Chondrocyte (in vitro differentiated cells): ENCODE results near the gene PHGDH. TPM values are rescaled to one million over a fixed set of nuclear protein-coding genes. Genes with fewer than 3 reads are reported as not detected.

Source experiments
- DNase-seq: peaks from one replicate; pipeline ENCODE4 v3.0.0; 2021; ENCODE audit warnings: mixed read lengths, low spot score
- H3K27ac Mint-ChIP-seq: one replicate; pipeline ENCODE4 v1.8.0; 2021; ENCODE audit warnings: mild to moderate bottlenecking, moderate library complexity, mixed read lengths; ENCODE audit not compliant: unreplicated experiment
- H3K27me3 Mint-ChIP-seq: 2 replicates; pipeline ENCODE4 v1.8.0; 2021; ENCODE audit warnings: low read depth, mixed read lengths
- H3K36me3 Mint-ChIP-seq: 2 replicates; pipeline ENCODE4 v1.8.0; 2021; ENCODE audit warnings: low read depth, mixed read lengths
- H3K4me1 Mint-ChIP-seq: 2 replicates; pipeline ENCODE4 v1.8.0; 2021; ENCODE audit warnings: low read depth, mild to moderate bottlenecking, mixed read lengths
- H3K4me3 Mint-ChIP-seq: one replicate; pipeline ENCODE4 v1.8.0; 2021; ENCODE audit warnings: mild to moderate bottlenecking, moderate library complexity, mixed read lengths; ENCODE audit not compliant: unreplicated experiment
- H3K9me3 Mint-ChIP-seq: 2 replicates; pipeline ENCODE4 v1.8.0; 2021; ENCODE audit warnings: low read depth, mixed read lengths
- total RNA-seq: library from RNA; stranded (reverse); gene quantifications from 3 replicates; pipeline ENCODE4 v1.2.1, GENCODE V29; 2021
- TF ChIP-seq, protein P1 (sequence below): fragments of 200-600 bp; sonication (generic); IDR thresholded peaks from 2 replicates; pipeline ENCODE4 v1.5.0; 2021; ENCODE audit warnings: antibody characterized with exemption, mild to moderate bottlenecking, moderate library complexity

The PHGDH gene
- total RNA-seq, 1 donor from 2014 or later: 300 TPM

DNA sequence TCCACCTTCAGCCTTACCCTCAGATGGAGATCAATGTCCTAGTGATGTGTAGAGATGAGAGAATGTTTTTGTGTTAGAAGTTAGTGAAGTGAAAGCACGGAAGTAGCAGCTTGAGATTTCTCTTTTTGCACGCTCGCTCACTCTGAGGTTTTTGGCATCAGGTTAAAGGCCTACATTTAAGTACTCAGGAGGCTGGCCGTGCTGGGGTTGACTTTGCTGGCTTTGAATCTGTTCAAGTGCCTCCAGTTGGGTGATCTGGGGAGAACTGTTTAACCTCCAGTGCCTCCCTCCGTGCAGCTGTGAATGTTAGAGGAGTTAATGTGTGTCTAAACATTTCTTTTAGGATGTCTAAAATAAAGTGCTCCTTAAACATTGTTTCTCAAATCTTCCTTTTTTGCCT is 13.9 kb downstream of the PHGDH start:
- no peaks in the 10 kb centered on the region for H3K27me3 Mint-ChIP-seq
- TF ChIP-seq, protein P1, sequence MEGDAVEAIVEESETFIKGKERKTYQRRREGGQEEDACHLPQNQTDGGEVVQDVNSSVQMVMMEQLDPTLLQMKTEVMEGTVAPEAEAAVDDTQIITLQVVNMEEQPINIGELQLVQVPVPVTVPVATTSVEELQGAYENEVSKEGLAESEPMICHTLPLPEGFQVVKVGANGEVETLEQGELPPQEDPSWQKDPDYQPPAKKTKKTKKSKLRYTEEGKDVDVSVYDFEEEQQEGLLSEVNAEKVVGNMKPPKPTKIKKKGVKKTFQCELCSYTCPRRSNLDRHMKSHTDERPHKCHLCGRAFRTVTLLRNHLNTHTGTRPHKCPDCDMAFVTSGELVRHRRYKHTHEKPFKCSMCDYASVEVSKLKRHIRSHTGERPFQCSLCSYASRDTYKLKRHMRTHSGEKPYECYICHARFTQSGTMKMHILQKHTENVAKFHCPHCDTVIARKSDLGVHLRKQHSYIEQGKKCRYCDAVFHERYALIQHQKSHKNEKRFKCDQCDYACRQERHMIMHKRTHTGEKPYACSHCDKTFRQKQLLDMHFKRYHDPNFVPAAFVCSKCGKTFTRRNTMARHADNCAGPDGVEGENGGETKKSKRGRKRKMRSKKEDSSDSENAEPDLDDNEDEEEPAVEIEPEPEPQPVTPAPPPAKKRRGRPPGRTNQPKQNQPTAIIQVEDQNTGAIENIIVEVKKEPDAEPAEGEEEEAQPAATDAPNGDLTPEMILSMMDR: no peak
- no peak overlapping the region for H3K27ac Mint-ChIP-seq
- no peak overlapping the region for H3K4me3 Mint-ChIP-seq
- H3K36me3 Mint-ChIP-seq: peaks cover 69% of the 10 kb centered on the region
- no peaks in the 10 kb centered on the region for H3K9me3 Mint-ChIP-seq
- no peak for DNase-seq
- no peaks in the 10 kb centered on the region for H3K4me1 Mint-ChIP-seq

DNA sequence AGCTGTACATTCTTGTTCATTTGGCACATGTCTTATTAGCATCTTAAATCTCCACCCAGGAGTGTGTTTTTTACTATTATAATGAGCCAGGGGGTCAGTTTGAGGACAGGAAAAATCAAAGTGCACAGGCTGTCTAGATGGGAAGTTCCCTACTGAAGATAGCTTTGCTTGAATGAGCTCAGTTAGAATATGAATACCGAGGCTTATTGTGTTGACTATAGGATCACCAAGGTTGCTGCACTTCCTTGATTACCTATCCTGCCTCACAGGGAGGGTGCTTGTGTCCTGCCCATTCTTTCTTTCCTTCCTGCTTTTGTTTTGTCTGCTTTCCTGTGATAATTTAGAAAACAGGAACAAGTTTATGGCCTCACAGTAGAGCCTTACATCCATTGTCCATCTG is 16.3 kb downstream of the PHGDH start:
- TF ChIP-seq, protein P1: no peak
- no peak for DNase-seq
- H3K36me3 Mint-ChIP-seq: peaks cover 66% of the 10 kb centered on the region
- H3K27ac Mint-ChIP-seq: no peak overlapping the region
- no peak overlapping the region for H3K4me3 Mint-ChIP-seq
- H3K9me3 Mint-ChIP-seq: no peaks in the 10 kb centered on the region
- H3K4me1 Mint-ChIP-seq: no peaks in the 10 kb centered on the region
- no peaks in the 10 kb centered on the region for H3K27me3 Mint-ChIP-seq

DNA sequence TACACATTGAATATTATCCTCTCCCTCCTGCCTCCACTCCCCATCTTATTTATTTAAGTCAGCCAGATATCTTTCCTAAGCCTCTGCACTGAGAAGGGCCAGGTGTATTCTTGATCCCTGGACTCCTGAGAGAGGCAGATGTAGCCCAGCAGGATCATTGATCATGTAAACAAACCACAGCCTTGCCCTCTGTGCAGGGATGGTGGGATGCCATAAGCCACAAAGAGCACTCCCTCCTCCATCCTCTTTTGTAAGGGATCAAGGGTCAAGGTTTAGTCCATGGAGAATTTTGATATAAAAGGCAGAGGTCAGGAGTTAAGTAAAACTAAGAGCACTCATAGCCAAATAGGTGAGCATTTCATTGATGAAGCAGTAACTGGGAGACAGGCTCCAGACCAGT is 17.3 kb downstream of the PHGDH start:
- Mint-ChIP-seq H3K4me3 (no peak overlapping the region), H3K27me3 (no peaks in the 10 kb centered on the region), H3K9me3 (no peaks in the 10 kb centered on the region), H3K27ac (no peak overlapping the region), H3K36me3 (peaks cover 58% of the 10 kb centered on the region), H3K4me1 (no peaks in the 10 kb centered on the region)
- DNase-seq: no peak
- TF ChIP-seq, protein P1: no peak

DNA sequence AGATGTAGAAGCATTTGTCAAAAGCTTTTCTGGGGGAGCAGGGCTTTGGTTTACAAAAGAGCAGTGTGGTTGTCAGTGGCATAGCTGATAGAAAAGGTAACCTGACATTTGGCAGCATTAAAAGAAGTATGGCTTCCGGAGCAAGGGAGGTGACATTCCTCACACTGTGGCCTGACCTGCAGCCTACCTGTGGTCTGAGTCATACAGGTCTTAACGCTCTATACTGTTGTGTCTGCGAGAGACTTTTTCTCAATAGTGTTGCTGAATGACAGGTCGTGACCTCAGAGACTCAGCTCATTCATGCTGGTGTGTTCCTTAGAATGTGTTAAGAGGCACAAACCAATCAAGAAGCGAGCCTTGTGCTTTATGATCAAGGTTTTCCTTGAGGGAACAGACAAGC is 19.3 kb downstream of the PHGDH start:
- H3K27me3 Mint-ChIP-seq: no peaks in the 10 kb centered on the region
- no peak overlapping the region for H3K4me3 Mint-ChIP-seq
- H3K27ac Mint-ChIP-seq: no peak overlapping the region
- H3K4me1 Mint-ChIP-seq: no peaks in the 10 kb centered on the region
- DNase-seq: no peak
- TF ChIP-seq, protein P1: no peak
- peaks cover 57% of the 10 kb centered on the region for H3K36me3 Mint-ChIP-seq
- no peaks in the 10 kb centered on the region for H3K9me3 Mint-ChIP-seq

DNA sequence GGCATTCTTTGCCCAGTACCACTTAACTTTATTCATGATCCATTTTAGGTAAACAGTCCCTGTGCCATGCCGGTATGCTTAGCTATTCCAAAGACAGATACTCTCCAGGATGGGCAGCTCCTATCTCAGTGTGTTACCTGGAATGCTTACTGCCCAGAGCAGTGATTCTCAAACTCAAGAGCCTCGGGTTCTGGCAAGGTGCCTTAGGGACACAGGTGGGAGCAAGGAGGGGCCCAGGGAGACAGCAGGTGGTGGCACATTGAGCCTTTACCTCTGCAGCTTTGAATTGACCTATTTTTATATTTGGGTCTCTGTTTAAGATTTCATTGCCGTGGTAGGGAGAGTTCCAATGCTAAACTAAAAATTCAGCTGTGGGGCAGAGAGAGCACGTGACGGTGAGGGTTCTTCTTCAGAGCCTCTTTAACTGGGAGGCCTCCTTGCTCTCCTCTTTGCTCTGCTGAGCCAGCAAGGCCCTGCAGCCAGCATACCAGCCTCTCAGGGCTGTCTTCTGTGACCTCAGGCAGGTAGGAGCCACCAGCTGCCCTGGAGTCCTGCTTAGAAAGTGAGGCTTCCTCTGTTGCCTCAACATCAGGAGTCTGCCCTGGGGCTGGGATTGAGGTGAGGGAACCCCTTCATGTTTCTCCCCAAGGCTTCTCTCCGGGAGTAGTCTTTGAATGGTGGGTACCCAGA is 20.2 kb downstream of the PHGDH start:
- no peaks in the 10 kb centered on the region for H3K9me3 Mint-ChIP-seq
- no peak overlapping the region for H3K27ac Mint-ChIP-seq
- H3K4me1 Mint-ChIP-seq: peaks cover under 1% of the 10 kb centered on the region
- H3K27me3 Mint-ChIP-seq: no peaks in the 10 kb centered on the region
- no peak overlapping the region for H3K4me3 Mint-ChIP-seq
- peaks cover 59% of the 10 kb centered on the region for H3K36me3 Mint-ChIP-seq
- TF ChIP-seq, protein P1: no peak
- no peak for DNase-seq
